Smooth muscle cell (in vitro differentiated cells): Measurements from ENCODE around the gene PPM1N. TPM values are rescaled to one million over a fixed set of nuclear protein-coding genes. Genes with fewer than 3 reads are reported as not detected.

Experiments used
- DNase-seq: peaks from one replicate; lab custom pipeline; 2025; ENCODE audit not compliant: unreplicated experiment; lab: John Stamatoyannopoulos, UW
- H2AFZ ChIP-seq: fragments of 200-600 bp; sonication (generic); 2 replicates; pipeline ENCODE4 v1.6.0; 2016; ENCODE audit warnings: antibody characterized with exemption, low read depth, mild to moderate bottlenecking
- H3F3A ChIP-seq: fragments of 200-600 bp; sonication (generic); 2 replicates; pipeline ENCODE4 v1.6.0; 2017; ENCODE audit warnings: antibody characterized with exemption, low read depth
- H3K27ac ChIP-seq: fragments of 200-600 bp; sonication (generic); 2 replicates; pipeline ENCODE4 v1.5.1; 2016; ENCODE audit warnings: low read depth, mild to moderate bottlenecking
- H3K27me3 ChIP-seq: fragments of 200-600 bp; sonication (generic); 2 replicates; pipeline ENCODE4 v1.6.1; 2016; ENCODE audit warnings: low read depth, mild to moderate bottlenecking
- H3K36me3 ChIP-seq: fragments of 200-600 bp; sonication (generic); 2 replicates; pipeline ENCODE4 v1.5.1; 2016; ENCODE audit warnings: low read depth
- H3K4me1 ChIP-seq: fragments of 200-600 bp; sonication (generic); 2 replicates; pipeline ENCODE4 v1.5.1; 2016; ENCODE audit warnings: low read depth
- H3K4me2 ChIP-seq: fragments of 200-600 bp; sonication (generic); 2 replicates; pipeline ENCODE4 v1.6.0; 2016; ENCODE audit warnings: mild to moderate bottlenecking
- H3K4me3 ChIP-seq: fragments of 200-600 bp; sonication (generic); 2 replicates; pipeline ENCODE4 v1.5.1; 2016; ENCODE audit warnings: mild to moderate bottlenecking
- H3K79me2 ChIP-seq: fragments of 200-600 bp; sonication (generic); 2 replicates; pipeline ENCODE4 v1.6.0; 2016; ENCODE audit warnings: low read depth, mild to moderate bottlenecking
- H3K9ac ChIP-seq: fragments of 200-600 bp; sonication (generic); 2 replicates; pipeline ENCODE4 v1.6.0; 2016; ENCODE audit warnings: low read depth
- H3K9me3 ChIP-seq: fragments of 200-600 bp; sonication (generic); replicated peaks from 2 replicates; pipeline ENCODE4 v1.5.1; 2016; ENCODE audit warnings: low read depth
- H4K20me1 ChIP-seq: fragments of 200-600 bp; sonication (generic); 2 replicates; pipeline ENCODE4 v1.6.0; 2016; ENCODE audit warnings: low read depth
- WGBS: methylation state at CpG from one replicate; pipeline ENCODE4 v1.1.7; 2016; ENCODE audit warnings: low lambda C conversion rate; 5-methylcytosine and 5-hydroxymethylcytosine counted together
- polyA plus RNA-seq: library from polyadenylated mRNA; unstranded; fragments of >200 nt; fragmentation: Nextera tagmentation; extraction: Ambion mirVana; gene quantifications from 2 replicates; pipeline ENCODE4 v1.2.1, GENCODE V29; 2016
- total RNA-seq: library from RNA; depleted of rRNA; stranded (reverse); fragments of >200 nt; gene quantifications from 2 replicates; pipeline ENCODE4 v1.2.3, GENCODE V29; 2014
- TF ChIP-seq, protein P1 (sequence below): fragments of 200-600 bp; sonication (generic); IDR thresholded peaks from 2 replicates; pipeline ENCODE4 v1.5.1; 2017; ENCODE audit warnings: borderline replicate concordance, mild to moderate bottlenecking, antibody characterized with exemption; ENCODE audit not compliant: insufficient read depth, poor library complexity, severe bottlenecking

PPM1N gene
- total and polyA plus RNA-seq, 2 experiments from 2014 or later: 0.16 to 0.58 TPM

- peak overlapping the region; percentile 99 for H3K4me2 ChIP-seq
- H3K79me2 ChIP-seq: peaks cover 5% of the 10 kb centered on the region
- no peak overlapping the region for H2AFZ ChIP-seq
- no peaks in the 10 kb centered on the region for H3K9me3 ChIP-seq
- no peaks in the 10 kb centered on the region for H3K27me3 ChIP-seq
- H4K20me1 ChIP-seq: peaks cover 53% of the 10 kb centered on the region
- peak overlapping the region; percentile 99 for H3K27ac ChIP-seq
- no peaks in the 10 kb centered on the region for H3F3A ChIP-seq
- DNase-seq: no peak
- H3K36me3 ChIP-seq: peaks cover 8% of the 10 kb centered on the region
- H3K4me3 ChIP-seq: peak overlapping the region; percentile 97
- TF ChIP-seq, protein P1, sequence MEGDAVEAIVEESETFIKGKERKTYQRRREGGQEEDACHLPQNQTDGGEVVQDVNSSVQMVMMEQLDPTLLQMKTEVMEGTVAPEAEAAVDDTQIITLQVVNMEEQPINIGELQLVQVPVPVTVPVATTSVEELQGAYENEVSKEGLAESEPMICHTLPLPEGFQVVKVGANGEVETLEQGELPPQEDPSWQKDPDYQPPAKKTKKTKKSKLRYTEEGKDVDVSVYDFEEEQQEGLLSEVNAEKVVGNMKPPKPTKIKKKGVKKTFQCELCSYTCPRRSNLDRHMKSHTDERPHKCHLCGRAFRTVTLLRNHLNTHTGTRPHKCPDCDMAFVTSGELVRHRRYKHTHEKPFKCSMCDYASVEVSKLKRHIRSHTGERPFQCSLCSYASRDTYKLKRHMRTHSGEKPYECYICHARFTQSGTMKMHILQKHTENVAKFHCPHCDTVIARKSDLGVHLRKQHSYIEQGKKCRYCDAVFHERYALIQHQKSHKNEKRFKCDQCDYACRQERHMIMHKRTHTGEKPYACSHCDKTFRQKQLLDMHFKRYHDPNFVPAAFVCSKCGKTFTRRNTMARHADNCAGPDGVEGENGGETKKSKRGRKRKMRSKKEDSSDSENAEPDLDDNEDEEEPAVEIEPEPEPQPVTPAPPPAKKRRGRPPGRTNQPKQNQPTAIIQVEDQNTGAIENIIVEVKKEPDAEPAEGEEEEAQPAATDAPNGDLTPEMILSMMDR: no peak
- H3K4me1 ChIP-seq: peaks cover 6% of the 10 kb centered on the region
- WGBS: under 1% methylated on average over 12 of the region's 19 CpGs
- peak overlapping the region; percentile 100 for H3K9ac ChIP-seq
Measured at GRCh38 chr19:45468803-45469131, 29.5 kb upstream of the PPM1N start.

GRCh38 chr19:45469132-45469944 is 28.9 kb upstream of the PPM1N start:
- no peaks in the 10 kb centered on the region for H3K27me3 ChIP-seq

DNA sequence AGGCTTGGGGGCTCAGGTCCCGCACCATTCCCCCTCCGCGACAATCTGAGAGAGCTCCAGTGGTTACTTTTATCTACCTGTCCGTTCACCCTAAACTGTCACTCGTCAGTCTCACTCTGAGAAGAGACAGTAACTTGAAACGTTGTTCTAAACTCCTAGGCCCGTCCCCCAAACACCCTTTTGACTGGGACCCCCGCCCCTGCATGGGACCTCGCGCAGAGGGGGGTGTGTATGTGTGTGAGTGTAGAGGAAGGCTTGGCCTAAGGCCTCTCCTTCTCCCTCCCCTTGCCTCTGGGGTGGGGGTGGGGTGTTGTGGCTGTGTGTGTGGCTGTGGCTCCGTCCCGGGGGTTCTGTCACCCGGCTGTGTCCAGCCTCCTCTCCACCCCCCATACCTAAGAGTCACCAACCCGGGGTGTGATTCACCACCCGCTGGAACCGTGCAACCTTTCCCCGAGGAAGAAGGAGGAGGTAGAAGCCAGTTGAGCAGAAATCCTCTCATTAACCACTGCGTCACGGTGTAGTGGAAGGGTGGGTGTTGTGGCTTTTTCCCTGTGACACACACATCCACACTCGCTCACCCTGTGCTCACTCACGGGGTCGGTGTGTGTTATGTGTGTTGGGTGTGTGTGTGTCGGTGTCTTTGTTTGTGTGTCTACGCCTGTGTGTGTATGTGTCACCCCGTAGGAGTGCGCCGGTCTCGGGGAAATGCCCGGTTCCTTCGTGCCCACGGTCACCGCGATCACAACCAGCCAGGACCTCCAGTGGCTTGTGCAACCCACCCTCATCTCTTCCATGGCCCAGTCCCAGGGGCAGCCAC is 28.1 kb upstream of the PPM1N start:
- Histone ChIP-seq H3K9ac (peak overlapping the region; percentile 100), H3K9me3 (no peaks in the 10 kb centered on the region), H4K20me1 (peaks cover 53% of the 10 kb centered on the region), H3F3A (no peaks in the 10 kb centered on the region), H3K4me3 (peak overlapping the region; percentile 97), H3K4me1 (peaks cover 6% of the 10 kb centered on the region), H3K27me3 (no peaks in the 10 kb centered on the region), H3K27ac (peak overlapping the region; percentile 99), H2AFZ (no peak overlapping the region), H3K4me2 (peak overlapping the region; percentile 99), H3K36me3 (peaks cover 8% of the 10 kb centered on the region), H3K79me2 (peaks cover 5% of the 10 kb centered on the region)
- TF ChIP-seq, protein P1: no peak
- WGBS: 40% methylated on average over 33 of the region's 33 CpGs
- no peak for DNase-seq

More at GRCh38 chr19:45469132-45469944, 28.9 kb upstream of the PPM1N start:
- Histone ChIP-seq H3K27ac (peak overlapping the region; percentile 99), H3K79me2 (peaks cover 5% of the 10 kb centered on the region), H3K4me3 (peak overlapping the region; percentile 97), H3K4me1 (peaks cover 6% of the 10 kb centered on the region), H3F3A (no peaks in the 10 kb centered on the region), H4K20me1 (peaks cover 53% of the 10 kb centered on the region), H3K4me2 (peak overlapping the region; percentile 99), H3K9ac (peak overlapping the region; percentile 100), H3K36me3 (peaks cover 8% of the 10 kb centered on the region), H2AFZ (no peak overlapping the region), H3K9me3 (no peaks in the 10 kb centered on the region)
- 1% methylated on average over 60 of the region's 66 CpGs for WGBS
- TF ChIP-seq, protein P1: no peak
- no peak for DNase-seq
